Raji (cell line): Measurements from ENCODE around the gene SEC61A1.

ENCODE experiments used
- POLR2A ChIP-seq: IDR thresholded peaks from 2 replicates; pipeline ENCODE4 v1.6.1; 2011; ENCODE audit warnings: low read depth, low read length, control low read depth; ENCODE audit not compliant: insufficient read depth

Gene SEC61A1

GRCh38 chr3:128112357-128112968, 60.2 kb downstream of the SEC61A1 start:
- no peak for TF ChIP-seq POLR2A

- TF ChIP-seq POLR2A, result no peak
Measured at GRCh38 chr3:128113817-128114794, 61.9 kb downstream of the SEC61A1 start.
